ENCODE results near the gene SPOCK1. TPM values are rescaled to one million over a fixed set of nuclear protein-coding genes. Genes with fewer than 3 reads are reported as not detected.

SPOCK1 gene
- total RNA-seq, 2 experiments from 2014 or later = not detected

DNA sequence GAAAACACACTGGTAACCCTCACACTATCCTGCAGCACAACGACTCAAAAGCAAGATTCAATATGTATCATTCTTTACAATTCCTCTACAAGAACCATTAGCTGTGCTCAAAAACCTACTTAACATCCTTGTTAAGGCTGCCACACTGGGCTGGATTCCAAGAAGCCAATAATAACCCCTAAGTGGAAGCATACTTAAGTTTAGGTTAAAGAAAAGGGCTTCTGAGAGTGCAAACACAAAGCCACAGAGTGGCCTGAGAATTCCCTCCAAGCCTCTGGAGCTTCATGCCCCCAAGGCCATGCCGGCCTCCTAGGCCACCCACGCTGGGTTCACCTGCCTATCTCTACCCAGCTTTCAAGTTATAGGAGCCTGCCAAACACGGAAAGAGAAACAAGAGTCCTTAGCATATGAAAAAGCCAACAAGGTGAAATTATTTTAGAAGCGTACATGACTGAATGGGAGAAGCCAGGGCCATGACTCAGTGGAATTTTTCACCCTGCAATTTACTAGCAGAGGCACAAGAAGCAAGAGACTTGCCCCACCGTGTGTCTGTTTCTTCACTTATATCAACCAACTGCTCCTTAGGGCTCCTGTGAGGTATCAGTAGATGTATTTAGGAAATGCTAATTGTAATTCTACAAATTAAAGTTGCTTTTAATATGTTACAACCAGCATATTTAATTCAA lies 293.0 kb downstream of the SPOCK1 start:
- POLR2A ChIA-PET = no interaction called here
- H3K27me3 Mint-ChIP-seq = peaks cover 3% of the 10 kb centered on the region
- no peak overlapping the region for H3K27ac Mint-ChIP-seq
- no peaks in the 10 kb centered on the region for H3K9me3 Mint-ChIP-seq
- H3K4me3 Mint-ChIP-seq = no peak overlapping the region
- ATAC-seq (no peak), DNase-seq (no peak)
- intact Hi-C loops (cut with micrococcal nuclease) = no loop called here
- TF ChIP-seq, protein P1, sequence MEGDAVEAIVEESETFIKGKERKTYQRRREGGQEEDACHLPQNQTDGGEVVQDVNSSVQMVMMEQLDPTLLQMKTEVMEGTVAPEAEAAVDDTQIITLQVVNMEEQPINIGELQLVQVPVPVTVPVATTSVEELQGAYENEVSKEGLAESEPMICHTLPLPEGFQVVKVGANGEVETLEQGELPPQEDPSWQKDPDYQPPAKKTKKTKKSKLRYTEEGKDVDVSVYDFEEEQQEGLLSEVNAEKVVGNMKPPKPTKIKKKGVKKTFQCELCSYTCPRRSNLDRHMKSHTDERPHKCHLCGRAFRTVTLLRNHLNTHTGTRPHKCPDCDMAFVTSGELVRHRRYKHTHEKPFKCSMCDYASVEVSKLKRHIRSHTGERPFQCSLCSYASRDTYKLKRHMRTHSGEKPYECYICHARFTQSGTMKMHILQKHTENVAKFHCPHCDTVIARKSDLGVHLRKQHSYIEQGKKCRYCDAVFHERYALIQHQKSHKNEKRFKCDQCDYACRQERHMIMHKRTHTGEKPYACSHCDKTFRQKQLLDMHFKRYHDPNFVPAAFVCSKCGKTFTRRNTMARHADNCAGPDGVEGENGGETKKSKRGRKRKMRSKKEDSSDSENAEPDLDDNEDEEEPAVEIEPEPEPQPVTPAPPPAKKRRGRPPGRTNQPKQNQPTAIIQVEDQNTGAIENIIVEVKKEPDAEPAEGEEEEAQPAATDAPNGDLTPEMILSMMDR (IDR thresholded peaks at IDR 0.05) = no peak
- H3K36me3 Mint-ChIP-seq (ENCODE audit: low read depth) = no peaks in the 10 kb centered on the region
- no peaks in the 10 kb centered on the region for H3K4me1 Mint-ChIP-seq (ENCODE audit: low read depth)
- CTCF ChIA-PET = interaction anchor here (0.8 kb wide), 1 partner anchor 1481 kb away, joined by 3 read pairs; no protein-coding TSS in a partner anchor

DNA sequence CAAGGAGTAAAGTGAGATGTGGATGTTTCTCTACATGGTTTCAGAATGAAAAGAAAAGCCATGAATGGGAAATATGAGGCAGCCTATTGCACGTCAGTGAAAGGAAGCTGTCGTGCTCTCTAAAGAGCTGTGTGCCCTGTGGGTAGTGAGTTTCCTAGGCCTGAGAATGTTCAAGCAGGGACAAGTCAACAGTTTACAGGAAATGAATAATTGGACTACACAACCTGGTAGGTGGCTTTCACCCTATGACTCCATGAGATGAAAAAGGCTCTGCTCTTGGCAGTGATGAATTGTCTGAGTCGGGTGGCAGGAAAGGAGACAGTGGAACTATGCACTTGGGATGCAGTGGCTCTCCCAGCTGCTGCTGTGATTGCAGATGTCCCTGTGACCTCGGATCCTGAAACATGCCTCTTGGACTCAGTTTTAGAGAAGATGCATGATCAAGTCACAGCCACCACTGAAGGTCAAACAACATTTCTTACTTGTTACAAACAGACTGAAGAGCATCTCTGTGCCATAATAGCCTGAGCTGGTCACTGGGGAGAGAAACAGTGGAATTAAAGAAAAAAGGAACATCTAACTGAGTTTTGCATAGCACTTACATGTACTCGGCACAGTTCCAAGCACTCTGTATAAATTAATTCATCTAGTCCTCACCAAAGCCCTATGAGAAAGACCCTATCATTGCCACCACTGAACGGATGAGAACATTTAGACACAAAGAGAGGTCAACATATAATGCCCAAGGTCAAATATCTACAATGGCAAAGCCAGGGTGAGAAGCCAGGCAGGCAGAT lies 293.7 kb downstream of the SPOCK1 start:
- intact Hi-C loops (cut with micrococcal nuclease) = no loop called here
- Mint-ChIP-seq H3K36me3 (ENCODE audit: low read depth) (no peaks in the 10 kb centered on the region), H3K4me3 (no peak overlapping the region), H3K27ac (no peak overlapping the region), H3K4me1 (ENCODE audit: low read depth) (no peaks in the 10 kb centered on the region), H3K27me3 (peaks cover 3% of the 10 kb centered on the region), H3K9me3 (no peaks in the 10 kb centered on the region)
- ChIA-PET CTCF (interaction anchor here (0.8 kb wide), 1 partner anchor 1480 kb away, joined by 3 read pairs; no protein-coding TSS in a partner anchor), POLR2A (no interaction called here)
- ATAC-seq = no peak
- TF ChIP-seq, protein P1 (IDR thresholded peaks at IDR 0.05) = no peak
- no peak for DNase-seq

DNA sequence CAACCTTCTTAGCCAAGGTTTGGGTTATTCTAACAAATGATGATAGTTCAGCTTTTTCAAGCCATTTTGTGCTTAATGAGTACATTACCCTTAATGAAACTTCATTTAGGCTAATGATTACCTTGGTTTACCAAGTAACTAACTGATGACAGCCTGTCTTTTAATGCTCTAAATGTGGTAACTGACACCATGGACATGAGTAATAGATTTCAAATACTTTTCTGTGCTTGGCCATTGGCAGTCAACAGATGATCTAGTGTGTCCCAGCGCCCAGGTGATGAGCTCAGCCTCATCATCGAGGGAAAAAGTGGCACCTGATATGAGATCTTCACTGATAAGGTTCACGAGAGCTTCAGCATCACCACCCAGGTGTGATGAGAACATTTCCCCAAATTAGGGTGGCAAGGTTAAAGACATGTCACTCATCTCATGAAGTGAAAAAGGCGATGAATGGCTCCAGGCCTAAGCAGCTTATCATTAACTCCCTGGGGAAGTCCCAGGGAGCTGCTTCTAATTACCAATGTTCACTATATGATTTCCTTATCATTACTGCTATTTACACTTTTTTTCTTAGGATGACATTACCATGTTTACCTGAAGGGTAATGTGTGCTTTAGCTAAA lies 296.0 kb downstream of the SPOCK1 start:
- Mint-ChIP-seq H3K27me3 (peaks cover 3% of the 10 kb centered on the region), H3K27ac (no peak overlapping the region), H3K4me3 (no peak overlapping the region), H3K36me3 (ENCODE audit: low read depth) (no peaks in the 10 kb centered on the region), H3K4me1 (ENCODE audit: low read depth) (no peaks in the 10 kb centered on the region), H3K9me3 (no peaks in the 10 kb centered on the region)
- ChIA-PET CTCF (no interaction called here), POLR2A (no interaction called here)
- intact Hi-C loops (cut with micrococcal nuclease) = no loop called here
- ATAC-seq (no peak), DNase-seq (no peak)
- TF ChIP-seq, protein P1 (IDR thresholded peaks at IDR 0.05) = no peak

DNA sequence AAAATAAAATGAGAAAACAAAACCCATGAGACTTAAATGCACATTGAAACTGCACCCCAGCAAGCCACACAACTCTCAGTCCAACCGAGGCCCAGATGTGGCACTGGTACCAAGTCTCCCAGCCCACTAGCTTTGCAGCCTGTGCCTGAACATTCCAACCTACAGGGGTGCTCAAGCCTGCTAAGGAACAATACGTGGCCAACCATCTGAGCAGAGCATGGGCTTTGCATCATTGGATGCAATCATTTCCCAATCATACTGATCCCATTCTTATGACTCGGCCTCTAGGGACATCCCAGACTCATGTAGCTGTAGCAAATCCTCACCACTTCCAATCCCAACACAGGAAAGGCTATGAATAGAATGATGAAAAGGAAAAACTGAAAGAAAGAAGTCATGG lies 297.2 kb downstream of the SPOCK1 start:
- Mint-ChIP-seq H3K27ac (no peak overlapping the region), H3K9me3 (no peaks in the 10 kb centered on the region), H3K4me1 (ENCODE audit: low read depth) (no peaks in the 10 kb centered on the region), H3K27me3 (peaks cover 3% of the 10 kb centered on the region), H3K36me3 (ENCODE audit: low read depth) (no peaks in the 10 kb centered on the region), H3K4me3 (no peak overlapping the region)
- ATAC-seq (no peak), DNase-seq (no peak)
- TF ChIP-seq, protein P1 (IDR thresholded peaks at IDR 0.05) = no peak
- intact Hi-C loops (cut with micrococcal nuclease) = no loop called here
- CTCF ChIA-PET = interaction anchor here (0.6 to 1.0 kb wide), 2 partner anchors 17 to 123 kb away, joined by 3 read pairs; no protein-coding TSS in a partner anchor
- POLR2A ChIA-PET = no interaction called here
